Caco-2 (cell line): ENCODE data around the gene MYF5. TPM values are rescaled to one million over a fixed set of nuclear protein-coding genes. Genes with fewer than 3 reads are reported as not detected.

ENCODE experiments used
- BruUV-seq: library from RNA; stranded (reverse); fragments of 400-500 nt; replicated peaks from 2 replicates; lab custom pipeline; 2021; lab: Mats Ljungman, UMichigan
- CTCF ChIA-PET: fragments of 300-600 bp; sonication (Branson Sonifier 250); formaldehyde crosslinking; loops from one replicate; lab custom pipeline; 2022; ENCODE audit warnings: antibody characterized with exemption; lab: Charles Lee
- POLR2A ChIA-PET: fragments of 300-600 bp; sonication (Branson Sonifier 250); formaldehyde crosslinking; loops from one replicate; lab custom pipeline; 2022; ENCODE audit warnings: antibody characterized with exemption; lab: Charles Lee
- DNase-seq, 2 experiments: peaks; one replicate each; pipeline versions ENCODE4 v3.0.0 to v3.0.0-alpha.2; 2020 to 2022
- H3K27me3 ChIP-seq: replicated peaks from 2 replicates; pipeline ENCODE4 v1.6.0; 2011; ENCODE audit warnings: low read length; ENCODE audit not compliant: control insufficient read depth, insufficient read depth
- H3K36me3 ChIP-seq: 2 replicates; pipeline ENCODE4 v1.5.1; 2011; ENCODE audit warnings: low read length; ENCODE audit not compliant: control insufficient read depth, insufficient read depth
- H3K4me1 ChIP-seq: fragments of 250-450 bp; sonication (Bioruptor Pico); 2 replicates; pipeline ENCODE4 v1.5.1; 2020; ENCODE audit warnings: mild to moderate bottlenecking
- H3K4me3 ChIP-seq: 2 replicates; pipeline ENCODE4 v1.5.1; 2011; ENCODE audit warnings: low read depth, mild to moderate bottlenecking, control low read depth, low read length
- H3K9me3 ChIP-seq: fragments of 250-450 bp; sonication (Bioruptor Pico); 2 replicates; pipeline ENCODE4 v1.5.1; 2020; ENCODE audit warnings: mild to moderate bottlenecking, moderate library complexity
- H3K27ac Mint-ChIP-seq: one replicate; pipeline ENCODE4 v1.8.0; 2022; ENCODE audit warnings: mixed read lengths; ENCODE audit not compliant: unreplicated experiment
- H3K27me3 Mint-ChIP-seq: one replicate; pipeline ENCODE4 v1.8.0; 2022; ENCODE audit warnings: mixed read lengths; ENCODE audit not compliant: insufficient read depth, unreplicated experiment
- H3K36me3 Mint-ChIP-seq: one replicate; pipeline ENCODE4 v1.8.0; 2022; ENCODE audit warnings: mild to moderate bottlenecking, mixed read lengths; ENCODE audit not compliant: insufficient read depth, unreplicated experiment
- H3K4me1 Mint-ChIP-seq: one replicate; pipeline ENCODE4 v1.8.0; 2022; ENCODE audit warnings: low read depth, mixed read lengths; ENCODE audit not compliant: unreplicated experiment
- H3K4me3 Mint-ChIP-seq: one replicate; pipeline ENCODE4 v1.8.0; 2022; ENCODE audit warnings: mild to moderate bottlenecking, moderate library complexity, mixed read lengths; ENCODE audit not compliant: unreplicated experiment
- H3K9me3 Mint-ChIP-seq: one replicate; pipeline ENCODE4 v1.8.0; 2022; ENCODE audit warnings: mixed read lengths; ENCODE audit not compliant: unreplicated experiment
- CTCF ChIP-seq, 2 experiments: fragments of 200-600 bp in 1 of 2; IDR thresholded peaks; 1 replicate in 1 of 2; 2 replicates in 1 of 2; pipeline versions ENCODE4 v1.5.1 to v1.8.0; 2011 to 2022; ENCODE audit warnings: antibody characterized with exemption in 1 of 2, control low read depth in 1 of 2, inconsistent platforms in 1 of 2, low read depth in 1 of 2, low read length in 1 of 2, mild to moderate bottlenecking in 1 of 2, moderate library complexity in 1 of 2; ENCODE audit not compliant: insufficient read depth in 1 of 2, severe bottlenecking in 1 of 2, unreplicated experiment in 1 of 2
- intact Hi-C: fragments of 100-400 bp; cut with micrococcal nuclease; formaldehyde crosslinking; loops from one replicate; pipeline ENCODE4 v1.10.0; 2022; ENCODE audit not compliant: unreplicated experiment
- total RNA-seq: library from RNA; stranded (reverse); gene quantifications from 2 replicates; pipeline ENCODE4 v1.2.3, GENCODE V29; 2022

Gene MYF5
- total RNA-seq, 1 experiment from 2014 or later: not detected

GRCh38 chr12:80721326-80721725, 4.6 kb downstream of the MYF5 start:
- no TSS peak for BruUV-seq
- Mint-ChIP-seq H3K4me3 (no peak overlapping the region), H3K27ac (no peak overlapping the region), H3K36me3 (no peaks in the 10 kb centered on the region), H3K9me3 (no peaks in the 10 kb centered on the region), H3K27me3 (no peaks in the 10 kb centered on the region), H3K4me1 (no peaks in the 10 kb centered on the region)
- Histone ChIP-seq H3K4me3 (no peak overlapping the region), H3K27me3 (no peaks in the 10 kb centered on the region), H3K9me3 (no peaks in the 10 kb centered on the region), H3K4me1 (no peaks in the 10 kb centered on the region; the same call in 1 of the 2 replicates), H3K36me3 (no peaks in the 10 kb centered on the region)
- TF ChIP-seq CTCF (IDR thresholded peaks at IDR 0.05; ENCODE audit: insufficient read depth in 1 of 2, low read depth in 1 of 2, low read length in 1 of 2, severe bottlenecking in 1 of 2, unreplicated experiment in 1 of 2): no peak
- POLR2A ChIA-PET: no interaction called here
- intact Hi-C loops: no loop called here
- CTCF ChIA-PET: no interaction called here
- DNase-seq: no peak

GRCh38 chr12:80745851-80746505, 29.3 kb downstream of the MYF5 start:
- CTCF ChIA-PET: no interaction called here
- no peak overlapping the region for H3K4me3 ChIP-seq
- intact Hi-C loops: no loop called here
- H3K4me3 Mint-ChIP-seq: no peak overlapping the region
- no peaks in the 10 kb centered on the region for H3K9me3 Mint-ChIP-seq
- POLR2A ChIA-PET: no interaction called here
- H3K27me3 Mint-ChIP-seq: peaks cover 15% of the 10 kb centered on the region
- BruUV-seq: no TSS peak
- H3K27ac Mint-ChIP-seq: no peak overlapping the region
- TF ChIP-seq CTCF (IDR thresholded peaks at IDR 0.05; ENCODE audit: insufficient read depth in 1 of 2, low read depth in 1 of 2, low read length in 1 of 2, severe bottlenecking in 1 of 2, unreplicated experiment in 1 of 2): no peak
- no peaks in the 10 kb centered on the region for H3K36me3 ChIP-seq
- no peaks in the 10 kb centered on the region for H3K4me1 ChIP-seq
- no peaks in the 10 kb centered on the region for H3K9me3 ChIP-seq
- no peaks in the 10 kb centered on the region for H3K4me1 Mint-ChIP-seq
- no peaks in the 10 kb centered on the region for H3K27me3 ChIP-seq
- DNase-seq: no peak
- no peaks in the 10 kb centered on the region for H3K36me3 Mint-ChIP-seq

- CTCF ChIA-PET: no interaction called here
Measured at GRCh38 chr12:80747800-80748199, 31.1 kb downstream of the MYF5 start.

More at GRCh38 chr12:80747800-80748199, 31.1 kb downstream of the MYF5 start:
- no peaks in the 10 kb centered on the region for H3K36me3 Mint-ChIP-seq
- H3K9me3 Mint-ChIP-seq: no peaks in the 10 kb centered on the region
- Histone ChIP-seq H3K4me1 (no peaks in the 10 kb centered on the region), H3K36me3 (no peaks in the 10 kb centered on the region), H3K4me3 (no peak overlapping the region), H3K27me3 (no peaks in the 10 kb centered on the region), H3K9me3 (no peaks in the 10 kb centered on the region)
- H3K4me3 Mint-ChIP-seq: no peak overlapping the region
- no peak for TF ChIP-seq CTCF (IDR thresholded peaks at IDR 0.05; ENCODE audit: insufficient read depth in 1 of 2, low read depth in 1 of 2, low read length in 1 of 2, severe bottlenecking in 1 of 2, unreplicated experiment in 1 of 2)
- no TSS peak for BruUV-seq
- intact Hi-C loops: no loop called here
- peaks cover 2% of the 10 kb centered on the region for H3K27me3 Mint-ChIP-seq
- no peaks in the 10 kb centered on the region for H3K4me1 Mint-ChIP-seq
- no peak for DNase-seq
- POLR2A ChIA-PET: no interaction called here
- no peak overlapping the region for H3K27ac Mint-ChIP-seq
